ENCODE measurements around the gene HIKESHI.

HIKESHI gene

DNA sequence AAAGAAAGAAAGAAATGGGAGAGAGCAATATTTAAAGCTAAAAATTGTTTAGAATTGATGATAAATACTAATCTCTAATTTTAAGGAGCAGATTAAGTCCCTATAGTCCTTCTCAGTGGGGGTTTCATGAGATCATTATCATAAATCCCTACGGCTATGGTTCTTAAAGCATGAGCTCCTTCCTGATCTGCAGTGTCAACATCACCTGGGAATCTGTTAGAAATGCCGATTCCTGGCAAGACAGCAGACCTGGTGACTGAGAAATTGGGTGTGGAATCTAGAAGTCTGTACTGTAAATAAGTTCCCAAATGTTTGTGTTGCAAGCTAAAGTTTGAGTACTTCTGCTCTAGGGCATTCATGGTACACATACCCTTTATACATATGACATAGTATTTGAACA, 12.6 kb downstream of the HIKESHI start:
- H3K9ac ChIP-seq (ENCODE audit: low read depth, low read length) = no peak overlapping the region
- H3K27ac ChIP-seq (ENCODE audit: low read length) = no peak overlapping the region
- H3K9me3 ChIP-seq (ENCODE audit: insufficient read depth, low read length, severe bottlenecking) = no peaks in the 10 kb centered on the region
- H3K27me3 ChIP-seq (ENCODE audit: insufficient read depth, low read length, poor library complexity) = no peaks in the 10 kb centered on the region
- H3K79me2 ChIP-seq (ENCODE audit: insufficient read depth, low read length) = peaks cover 22% of the 10 kb centered on the region
- no peak overlapping the region for H2AFZ ChIP-seq (ENCODE audit: low read depth, low read length)
- ATAC-seq (ENCODE audit: insufficient read depth, low read depth) = no peak
- no peak overlapping the region for H3K4me2 ChIP-seq (ENCODE audit: insufficient read depth, low read length)
- no peak for TF ChIP-seq EZH2 (IDR thresholded peaks at IDR 0.05; ENCODE audit: borderline replicate concordance, low read depth, low read length, severe bottlenecking)
- TF ChIP-seq, protein P1, sequence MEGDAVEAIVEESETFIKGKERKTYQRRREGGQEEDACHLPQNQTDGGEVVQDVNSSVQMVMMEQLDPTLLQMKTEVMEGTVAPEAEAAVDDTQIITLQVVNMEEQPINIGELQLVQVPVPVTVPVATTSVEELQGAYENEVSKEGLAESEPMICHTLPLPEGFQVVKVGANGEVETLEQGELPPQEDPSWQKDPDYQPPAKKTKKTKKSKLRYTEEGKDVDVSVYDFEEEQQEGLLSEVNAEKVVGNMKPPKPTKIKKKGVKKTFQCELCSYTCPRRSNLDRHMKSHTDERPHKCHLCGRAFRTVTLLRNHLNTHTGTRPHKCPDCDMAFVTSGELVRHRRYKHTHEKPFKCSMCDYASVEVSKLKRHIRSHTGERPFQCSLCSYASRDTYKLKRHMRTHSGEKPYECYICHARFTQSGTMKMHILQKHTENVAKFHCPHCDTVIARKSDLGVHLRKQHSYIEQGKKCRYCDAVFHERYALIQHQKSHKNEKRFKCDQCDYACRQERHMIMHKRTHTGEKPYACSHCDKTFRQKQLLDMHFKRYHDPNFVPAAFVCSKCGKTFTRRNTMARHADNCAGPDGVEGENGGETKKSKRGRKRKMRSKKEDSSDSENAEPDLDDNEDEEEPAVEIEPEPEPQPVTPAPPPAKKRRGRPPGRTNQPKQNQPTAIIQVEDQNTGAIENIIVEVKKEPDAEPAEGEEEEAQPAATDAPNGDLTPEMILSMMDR (IDR thresholded peaks at IDR 0.05; ENCODE audit: borderline replicate concordance, extremely low read depth, low read length, poor library complexity, severe bottlenecking) = no peak
- H3K4me1 ChIP-seq (ENCODE audit: insufficient read depth, low read length) = no peaks in the 10 kb centered on the region
- no peak for DNase-seq
- H3K36me3 ChIP-seq (ENCODE audit: insufficient read depth, low read length) = peaks cover 25% of the 10 kb centered on the region; the same call in 1 of the 2 replicates
- H3K4me3 ChIP-seq (ENCODE audit: low read depth in 1 of 2, low read length in 2 of 2) = no peak overlapping the region
- H4K20me1 ChIP-seq (ENCODE audit: insufficient read depth, low read length) = no peaks in the 10 kb centered on the region

DNA sequence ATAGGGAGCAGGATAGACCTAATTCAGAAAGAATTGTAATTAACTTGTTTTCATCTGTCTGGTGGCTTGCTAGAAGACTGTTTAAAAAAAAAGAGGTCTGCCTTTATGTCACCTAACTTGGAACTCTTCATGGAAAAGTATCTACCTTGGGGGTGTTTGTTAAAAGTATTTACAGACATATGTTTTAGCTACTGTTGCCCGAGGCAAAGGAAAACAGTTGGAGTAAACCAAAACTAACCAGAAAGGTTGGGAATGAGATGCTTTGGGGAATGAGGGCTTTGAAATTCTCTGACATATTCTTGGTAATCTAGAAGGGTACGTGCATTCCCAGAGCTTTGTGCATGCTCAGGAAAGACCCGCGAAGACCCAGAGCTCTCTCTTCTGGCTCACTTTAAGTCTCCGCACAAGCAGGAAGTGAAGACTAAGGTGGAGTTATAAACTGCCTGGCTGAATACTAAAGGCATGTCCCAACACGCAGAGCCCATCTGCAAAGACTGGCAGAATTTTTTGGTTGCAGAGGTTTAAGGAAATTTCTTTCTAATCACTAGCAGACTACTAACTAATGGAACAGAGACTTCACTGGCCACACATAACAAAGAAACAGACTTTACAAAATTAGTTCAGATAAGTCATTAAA, 33.2 kb downstream of the HIKESHI start:
- no peak overlapping the region for H3K27ac ChIP-seq (ENCODE audit: low read length)

DNA sequence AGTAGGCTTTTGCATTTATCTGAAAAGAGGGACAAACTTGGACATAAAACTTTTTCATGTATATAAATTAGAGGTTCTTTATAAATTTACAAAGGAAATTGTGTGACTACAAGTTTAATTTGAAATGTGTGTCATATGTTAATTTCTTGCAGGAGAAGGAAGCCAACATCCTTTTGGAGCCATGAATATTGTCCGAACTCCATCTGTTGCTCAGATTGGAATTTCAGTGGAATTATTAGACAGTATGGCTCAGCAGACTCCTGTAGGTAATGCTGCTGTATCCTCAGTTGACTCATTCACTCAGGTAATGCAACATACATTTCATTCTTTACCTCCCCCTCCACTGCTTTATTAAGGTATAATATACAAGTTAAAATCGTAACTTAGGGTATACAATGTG, 35.2 kb downstream of the HIKESHI start:
- Histone ChIP-seq H3K4me1 (ENCODE audit: insufficient read depth, low read length) (no peaks in the 10 kb centered on the region), H2AFZ (ENCODE audit: low read depth, low read length) (no peak overlapping the region), H3K4me2 (ENCODE audit: insufficient read depth, low read length) (no peak overlapping the region), H4K20me1 (ENCODE audit: insufficient read depth, low read length) (no peaks in the 10 kb centered on the region), H3K36me3 (ENCODE audit: insufficient read depth, low read length) (peaks cover 30% of the 10 kb centered on the region), H3K4me3 (ENCODE audit: low read depth in 1 of 2, low read length in 2 of 2) (no peak overlapping the region), H3K27ac (ENCODE audit: low read length) (no peak overlapping the region), H3K27me3 (ENCODE audit: insufficient read depth, low read length, poor library complexity) (no peaks in the 10 kb centered on the region), H3K9me3 (ENCODE audit: insufficient read depth, low read length, severe bottlenecking) (no peaks in the 10 kb centered on the region), H3K79me2 (ENCODE audit: insufficient read depth, low read length) (no peaks in the 10 kb centered on the region), H3K9ac (ENCODE audit: low read depth, low read length) (no peak overlapping the region)
- no peak for TF ChIP-seq EZH2 (IDR thresholded peaks at IDR 0.05; ENCODE audit: borderline replicate concordance, low read depth, low read length, severe bottlenecking)
- TF ChIP-seq, protein P1 (IDR thresholded peaks at IDR 0.05; ENCODE audit: borderline replicate concordance, extremely low read depth, low read length, poor library complexity, severe bottlenecking) = no peak
- ATAC-seq (ENCODE audit: insufficient read depth, low read depth) = no peak
- DNase-seq = no peak

More for the DNA sequence above, 33.2 kb downstream of the HIKESHI start:
- no peak overlapping the region for H2AFZ ChIP-seq (ENCODE audit: low read depth, low read length)
- H4K20me1 ChIP-seq (ENCODE audit: insufficient read depth, low read length) = no peaks in the 10 kb centered on the region
- H3K4me3 ChIP-seq (ENCODE audit: low read depth in 1 of 2, low read length in 2 of 2) = no peak overlapping the region
- ATAC-seq (ENCODE audit: insufficient read depth, low read depth) (0 out of 3 replicates have a peak, but pooled peaks have one; percentile 49), DNase-seq (peak; percentile 9)
- H3K4me1 ChIP-seq (ENCODE audit: insufficient read depth, low read length) = no peaks in the 10 kb centered on the region
- H3K79me2 ChIP-seq (ENCODE audit: insufficient read depth, low read length) = no peaks in the 10 kb centered on the region
- no peak overlapping the region for H3K4me2 ChIP-seq (ENCODE audit: insufficient read depth, low read length)
- H3K9ac ChIP-seq (ENCODE audit: low read depth, low read length) = no peak overlapping the region
- peaks cover 36% of the 10 kb centered on the region for H3K36me3 ChIP-seq (ENCODE audit: insufficient read depth, low read length)
- no peaks in the 10 kb centered on the region for H3K9me3 ChIP-seq (ENCODE audit: insufficient read depth, low read length, severe bottlenecking)
- H3K27me3 ChIP-seq (ENCODE audit: insufficient read depth, low read length, poor library complexity) = no peaks in the 10 kb centered on the region
- no peak for TF ChIP-seq EZH2 (IDR thresholded peaks at IDR 0.05; ENCODE audit: borderline replicate concordance, low read depth, low read length, severe bottlenecking)

- DNase-seq (no peak), ATAC-seq (ENCODE audit: insufficient read depth, low read depth) (no peak)
- Histone ChIP-seq H3K4me1 (ENCODE audit: insufficient read depth, low read length) (no peaks in the 10 kb centered on the region), H3K9me3 (ENCODE audit: insufficient read depth, low read length, severe bottlenecking) (no peaks in the 10 kb centered on the region), H3K36me3 (ENCODE audit: insufficient read depth, low read length) (peaks cover 36% of the 10 kb centered on the region), H3K27me3 (ENCODE audit: insufficient read depth, low read length, poor library complexity) (no peaks in the 10 kb centered on the region), H3K4me3 (ENCODE audit: low read depth in 1 of 2, low read length in 2 of 2) (no peak overlapping the region), H3K79me2 (ENCODE audit: insufficient read depth, low read length) (0 out of 2 replicates have a peak, but pooled peaks cover 4% of the 10 kb centered on the region), H3K27ac (ENCODE audit: low read length) (no peak overlapping the region), H4K20me1 (ENCODE audit: insufficient read depth, low read length) (no peaks in the 10 kb centered on the region), H2AFZ (ENCODE audit: low read depth, low read length) (no peak overlapping the region), H3K9ac (ENCODE audit: low read depth, low read length) (no peak overlapping the region), H3K4me2 (ENCODE audit: insufficient read depth, low read length) (no peak overlapping the region)
- TF ChIP-seq EZH2 (IDR thresholded peaks at IDR 0.05; ENCODE audit: borderline replicate concordance, low read depth, low read length, severe bottlenecking) = no peak
- TF ChIP-seq, protein P1 (IDR thresholded peaks at IDR 0.05; ENCODE audit: borderline replicate concordance, extremely low read depth, low read length, poor library complexity, severe bottlenecking) = no peak
These were observed 39.3 kb downstream of the HIKESHI start for GRCh38 chr11:86341382-86341781.

Data from DND-41 (cell line).